GM12801 (cell line): Measurements from ENCODE around the gene MEX3C.

Experiments used
- CTCF ChIP-seq: IDR thresholded peaks from one replicate; pipeline ENCODE4 v1.5.1; 2011; ENCODE audit warnings: control low read depth; ENCODE audit not compliant: insufficient read length; ENCODE audit errors: extremely low read depth

Gene MEX3C

GRCh38 chr18:51188024-51188701, 9.3 kb downstream of the MEX3C start:
- TF ChIP-seq CTCF: no peak

GRCh38 chr18:51185075-51185474, 12.4 kb downstream of the MEX3C start:
- TF ChIP-seq CTCF: no peak

GRCh38 chr18:51184091-51184457, 13.4 kb downstream of the MEX3C start:
- no peak for TF ChIP-seq CTCF

GRCh38 chr18:51183372-51184090, 13.9 kb downstream of the MEX3C start:
- TF ChIP-seq CTCF: no peak

GRCh38 chr18:51182824-51183223, 14.7 kb downstream of the MEX3C start:
- TF ChIP-seq CTCF: no peak

- no peak for TF ChIP-seq CTCF
Measured at GRCh38 chr18:51171625-51172259, 25.7 kb downstream of the MEX3C start.

GRCh38 chr18:51171223-51171622, 26.3 kb downstream of the MEX3C start:
- no peak for TF ChIP-seq CTCF
